Activated T-helper 1 cell treated with anti-CD3 and anti-CD28 coated beads, Interleukin-2, amount 50 U/mL, for 16 hours (primary cell): Measurements from ENCODE around the gene PATJ.
"Not testable (repeated sequence)": the region's sequence is repeated elsewhere in the genome, so short reads cannot be mapped to it uniquely, and the experiment has no call there.

Experiments
- DNase-seq, 2 donors: peaks; one replicate each; pipeline ENCODE4 v3.0.0-alpha.2; 2020; ENCODE audit warnings: low read depth in 1 of 2, low spot score in 1 of 2

PATJ gene

DNA sequence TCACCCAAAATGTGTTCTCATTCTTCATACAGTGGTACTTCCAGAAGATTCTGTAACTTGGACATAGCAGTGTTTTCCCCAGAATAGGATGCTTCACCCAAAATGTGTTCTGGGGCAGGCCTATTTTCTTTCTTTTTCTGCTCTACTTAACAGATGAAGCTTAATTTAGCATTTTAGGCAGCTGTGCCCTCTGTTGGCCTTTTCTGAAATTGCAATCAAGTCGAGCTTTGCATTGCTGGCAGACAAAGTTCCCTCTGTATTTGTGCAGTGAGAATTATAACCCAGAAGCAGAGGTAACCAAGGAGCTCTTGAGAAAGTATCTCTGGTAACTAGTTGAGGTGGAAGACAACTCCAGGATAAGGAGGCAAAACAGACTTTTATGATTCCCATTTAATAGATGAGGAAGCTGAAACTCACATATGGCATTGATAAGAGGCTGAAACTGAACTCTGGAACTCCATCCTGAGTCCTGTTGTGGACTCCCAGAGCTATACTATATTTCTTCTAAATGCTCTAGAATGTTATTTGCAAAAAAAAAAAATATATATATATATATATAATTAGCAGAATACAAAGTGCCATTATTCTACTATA, 402.1 kb downstream of the PATJ start:
- no peak for DNase-seq

DNA sequence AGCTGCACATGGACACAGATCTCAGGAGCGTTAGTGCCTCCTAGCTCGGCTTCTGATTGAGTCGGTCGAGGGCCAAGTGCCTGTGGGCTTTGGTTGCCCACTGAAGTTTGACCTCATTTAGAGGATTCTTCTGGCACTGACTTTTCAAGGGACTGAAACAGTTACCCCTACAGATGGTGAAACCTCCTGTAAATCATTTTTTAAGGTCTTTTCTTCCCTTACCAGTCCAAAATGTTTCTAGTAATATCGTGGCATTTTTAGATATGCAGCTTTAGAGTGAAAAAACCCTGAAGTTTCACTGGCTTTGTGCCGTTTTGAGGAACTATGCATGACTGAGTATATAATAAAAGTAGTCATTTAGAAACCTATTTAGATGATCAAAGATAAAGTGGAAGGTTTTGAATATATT, 417.7 kb downstream of the PATJ start:
- DNase-seq: no peak

DNA sequence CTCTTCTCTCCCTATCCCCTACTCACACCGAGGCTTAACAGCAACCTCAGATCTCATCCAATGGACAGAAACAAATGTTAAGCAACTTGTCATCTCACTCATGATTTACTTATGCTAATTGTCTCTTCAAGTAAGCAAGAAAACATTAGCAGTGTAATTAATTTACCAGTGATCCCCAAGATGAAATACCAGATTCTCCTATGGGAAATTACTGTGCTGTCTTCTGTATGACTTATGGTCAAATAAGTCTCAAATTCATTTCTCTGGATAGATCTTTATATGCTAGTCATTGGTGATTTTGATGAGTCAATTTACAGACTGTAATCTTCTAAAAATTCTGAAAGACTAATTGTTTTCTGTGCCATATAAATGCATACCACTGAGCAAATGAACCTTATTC, 419.4 kb downstream of the PATJ start:
- no peak for DNase-seq

DNA sequence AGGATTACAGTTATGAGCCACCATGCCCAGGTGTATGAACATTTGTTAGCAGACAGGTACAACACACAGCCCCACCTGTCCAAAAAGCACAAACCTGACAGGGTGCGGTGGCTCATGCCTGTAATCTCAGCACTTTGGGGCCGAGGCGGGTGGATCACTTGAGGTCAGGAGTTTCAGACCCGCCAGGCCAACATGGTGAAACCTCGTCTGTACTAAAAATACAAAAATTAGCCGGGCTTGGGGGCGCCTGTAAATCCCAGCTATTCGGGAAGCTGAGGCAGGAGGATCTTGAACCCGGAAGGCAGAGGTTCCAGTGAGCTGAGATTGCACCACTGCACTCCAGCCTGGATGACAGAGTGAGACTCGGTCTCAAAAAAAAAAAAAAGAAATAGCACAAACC, 428.1 kb downstream of the PATJ start:
- not testable (repeated sequence) for DNase-seq

DNA sequence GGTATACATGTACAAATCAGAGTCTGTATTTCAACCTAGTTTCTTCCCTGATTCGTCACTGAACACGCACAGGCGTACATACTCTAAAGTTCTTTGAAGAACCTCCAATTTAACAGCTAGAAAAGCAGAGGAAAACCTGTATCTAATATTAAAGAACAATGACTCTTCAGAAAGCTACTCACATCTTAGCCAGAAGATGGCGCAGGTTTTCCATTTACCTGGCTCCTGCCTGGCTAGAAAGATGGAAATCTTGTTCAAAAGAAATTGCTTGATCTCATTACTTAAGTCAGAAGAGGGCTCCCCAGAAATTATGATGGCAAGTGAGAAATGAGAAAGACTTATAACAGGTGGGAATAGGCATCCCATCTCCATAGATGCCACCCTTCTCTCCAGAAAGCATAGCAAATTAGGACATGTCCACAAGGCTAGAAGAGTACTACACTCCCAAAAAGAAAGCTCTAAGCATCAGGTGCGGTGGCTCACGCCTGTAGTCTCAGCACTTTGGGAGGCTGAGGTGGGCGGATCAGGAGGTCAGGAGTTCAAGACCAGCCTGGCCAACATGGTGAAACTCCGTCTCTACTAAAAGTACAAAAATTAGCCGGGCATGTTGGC, 433.4 kb downstream of the PATJ start:
- DNase-seq: no peak

DNA sequence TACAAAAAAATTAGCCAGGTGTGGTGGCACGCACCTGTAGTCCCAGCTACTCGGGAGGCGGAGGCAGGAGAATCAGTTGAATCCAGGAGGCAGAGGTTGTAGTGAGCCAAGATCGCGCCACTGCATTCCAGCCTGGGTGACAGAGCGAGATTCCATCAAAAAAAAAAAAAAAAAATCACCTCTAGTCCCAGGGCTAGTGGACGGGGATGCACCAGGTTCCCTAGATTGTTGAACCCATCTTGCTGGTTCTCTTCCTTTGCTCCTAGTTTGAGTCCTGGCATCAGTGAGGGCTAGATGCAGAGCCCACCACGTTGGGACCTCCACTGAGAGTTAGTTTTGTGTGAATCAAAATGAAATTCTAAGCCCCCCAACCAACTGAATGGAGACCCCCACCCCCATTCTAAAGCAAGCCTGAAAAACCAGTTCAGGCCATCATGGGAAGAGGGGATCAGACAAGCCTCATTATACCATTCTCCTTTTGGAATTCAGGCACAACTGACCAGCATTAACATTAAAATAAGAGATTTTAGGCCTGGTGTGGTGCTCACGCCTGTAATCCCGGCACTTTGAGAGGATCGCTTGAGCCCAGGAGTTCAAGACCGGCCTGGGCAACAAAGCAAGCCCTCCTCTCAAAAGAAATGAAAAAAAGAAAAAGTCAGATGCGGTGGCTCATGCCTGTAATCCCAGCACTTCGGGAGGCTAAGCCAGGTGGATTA, 434.5 kb downstream of the PATJ start:
- no peak for DNase-seq

DNA sequence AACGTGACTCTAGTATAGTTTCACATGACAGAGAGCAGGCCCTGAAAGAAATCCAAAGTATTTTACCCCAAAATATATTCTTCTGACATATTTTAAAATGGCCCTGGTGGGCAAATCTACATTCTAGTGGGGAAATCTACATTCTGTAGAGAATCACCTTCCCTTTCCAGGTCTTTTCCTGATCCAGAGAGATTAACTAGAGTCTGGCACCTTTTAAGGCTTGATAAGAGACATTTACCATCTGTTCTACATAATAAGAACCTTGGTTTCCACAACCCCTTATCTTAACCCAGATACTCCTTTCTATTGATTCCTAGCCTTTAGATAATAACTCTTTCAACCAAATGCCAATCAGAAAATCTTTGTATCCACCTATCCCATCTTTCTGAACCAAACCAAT, 435.3 kb downstream of the PATJ start:
- no peak for DNase-seq

DNA sequence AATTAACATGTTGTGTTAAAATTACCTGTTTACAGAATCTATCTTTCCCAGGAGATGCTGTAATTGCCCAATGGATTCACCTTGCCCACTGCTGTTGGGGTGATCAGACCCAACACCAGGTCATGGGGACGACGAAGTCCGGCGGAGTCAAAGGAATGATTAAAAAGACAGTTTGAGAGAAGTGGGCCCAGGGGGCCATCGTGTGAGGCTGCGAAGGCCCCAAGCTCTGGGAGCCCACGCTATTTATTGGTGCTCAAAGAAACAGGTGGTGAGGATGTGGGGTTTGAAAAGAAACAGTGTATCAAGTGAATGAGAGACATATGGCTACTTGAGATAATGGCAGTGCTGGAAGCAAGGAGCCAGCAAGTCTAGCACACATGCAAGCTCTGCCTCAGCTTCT, 436.1 kb downstream of the PATJ start:
- DNase-seq: no peak

DNA sequence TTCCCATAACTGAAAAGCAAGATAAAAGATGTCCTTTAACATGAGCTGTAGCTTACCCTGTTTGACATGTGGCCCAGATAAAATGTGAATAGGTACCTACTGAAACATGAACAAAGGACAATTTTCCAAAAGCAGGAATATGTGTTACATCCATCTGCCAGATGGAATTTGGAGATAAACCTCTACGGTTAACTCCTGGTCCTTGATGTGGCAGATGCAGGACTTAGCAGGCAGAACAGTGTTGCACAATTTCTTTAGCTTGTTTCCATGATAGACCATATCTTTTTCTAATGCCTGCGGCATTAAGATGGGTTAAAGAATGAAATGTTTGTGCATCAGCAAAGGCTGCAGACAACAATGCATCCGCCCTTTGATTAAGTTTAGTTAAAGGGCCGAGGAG, 437.8 kb downstream of the PATJ start:
- not testable (repeated sequence) for DNase-seq

DNA sequence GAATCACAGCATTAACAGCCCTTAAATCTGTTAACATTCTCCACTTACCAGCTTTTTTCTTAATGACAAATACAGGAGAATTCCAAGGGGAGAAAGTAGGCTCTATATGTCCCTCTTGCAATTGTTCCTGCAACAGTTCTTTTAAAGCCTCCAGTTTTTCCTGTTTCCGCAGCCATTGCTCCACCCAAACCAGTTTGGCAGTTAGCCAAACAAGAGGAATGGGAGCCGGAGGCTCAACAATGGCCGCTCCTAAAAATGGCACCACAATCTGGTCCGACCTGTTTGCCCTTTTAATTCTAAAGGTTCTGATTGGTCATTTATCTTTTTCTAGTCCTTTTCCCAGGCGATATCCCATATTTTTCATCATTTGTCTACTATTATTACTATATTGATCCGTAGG, 438.4 kb downstream of the PATJ start:
- DNase-seq: no peak

DNA sequence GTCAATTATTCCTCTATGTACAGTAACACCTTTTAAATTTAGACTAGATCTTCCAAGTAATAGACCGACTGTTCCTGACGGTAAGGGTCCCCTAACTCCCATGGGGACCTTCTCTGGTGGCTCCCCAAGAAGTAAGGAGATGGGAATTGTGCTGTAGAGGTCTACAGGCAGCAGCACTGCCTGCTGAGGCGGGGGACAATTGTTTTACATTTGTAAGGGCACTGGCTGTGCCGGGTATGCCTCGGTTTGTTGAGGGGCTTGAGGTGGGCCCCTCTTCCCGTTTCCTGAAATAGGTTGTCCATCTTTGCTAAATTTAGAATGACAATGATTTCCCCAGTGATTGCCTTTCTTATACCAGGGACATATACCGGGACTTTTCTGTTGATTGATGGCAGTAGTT, 439.3 kb downstream of the PATJ start:
- DNase-seq: no peak

DNA sequence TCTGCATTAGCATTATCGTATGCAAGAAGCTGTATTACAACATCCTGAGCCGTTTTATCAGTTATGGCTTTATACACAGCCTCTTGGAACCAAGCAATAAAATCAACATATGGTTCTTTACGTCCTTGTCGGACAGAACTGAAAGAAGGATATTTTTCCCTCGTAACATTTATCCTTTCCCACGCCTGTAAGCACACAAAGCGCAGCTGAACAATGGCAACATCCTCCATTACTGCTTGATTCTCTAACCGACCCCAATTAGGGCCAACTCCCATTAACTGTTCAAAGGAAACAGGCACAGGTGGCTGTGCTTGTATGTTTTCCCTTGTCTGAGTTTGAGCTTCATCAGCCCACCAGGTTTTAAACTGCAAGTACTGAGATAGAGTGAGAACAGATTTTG, 439.9 kb downstream of the PATJ start:
- DNase-seq: not testable (repeated sequence)

DNA sequence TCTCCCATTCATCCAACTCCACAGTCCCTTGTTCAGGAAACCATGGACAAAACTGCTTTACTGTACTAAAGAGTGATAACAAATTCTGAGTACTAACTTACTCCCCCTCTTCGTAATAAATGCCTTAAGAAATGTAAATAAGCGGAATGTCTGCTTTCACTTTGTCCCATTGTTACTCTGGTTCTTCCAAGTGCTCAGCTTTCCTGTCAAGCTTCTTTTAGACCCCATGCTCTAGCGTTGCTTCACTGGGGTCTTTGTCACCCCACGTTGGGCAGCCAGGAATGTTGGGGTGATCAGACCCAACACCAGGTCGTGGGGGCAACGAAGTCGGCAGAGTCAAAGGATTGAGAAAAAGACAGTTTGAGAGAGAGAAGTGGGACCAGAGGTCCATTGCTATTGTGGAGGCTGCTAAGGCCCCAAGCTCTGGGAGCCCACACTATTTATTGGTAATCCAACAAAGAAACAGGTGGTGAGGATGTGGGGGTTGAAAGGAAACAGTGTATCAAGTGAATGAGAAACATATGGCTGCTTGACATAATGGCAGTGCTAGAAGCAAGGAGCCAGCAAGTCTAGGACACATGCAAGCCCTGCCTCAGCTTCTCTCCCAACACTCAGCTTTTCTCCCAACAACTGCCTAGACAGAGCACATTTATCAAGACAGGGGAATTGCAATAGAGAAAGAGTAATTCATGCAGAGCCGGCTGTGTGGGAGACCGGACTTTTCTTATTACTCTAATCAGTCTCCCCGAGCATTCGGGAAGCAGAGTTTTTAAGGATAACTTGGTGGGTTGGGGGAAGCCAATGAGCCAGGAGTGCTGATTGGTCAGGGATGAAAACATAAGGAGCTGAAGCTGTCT, 441.1 kb downstream of the PATJ start:
- not testable (repeated sequence) for DNase-seq

DNA sequence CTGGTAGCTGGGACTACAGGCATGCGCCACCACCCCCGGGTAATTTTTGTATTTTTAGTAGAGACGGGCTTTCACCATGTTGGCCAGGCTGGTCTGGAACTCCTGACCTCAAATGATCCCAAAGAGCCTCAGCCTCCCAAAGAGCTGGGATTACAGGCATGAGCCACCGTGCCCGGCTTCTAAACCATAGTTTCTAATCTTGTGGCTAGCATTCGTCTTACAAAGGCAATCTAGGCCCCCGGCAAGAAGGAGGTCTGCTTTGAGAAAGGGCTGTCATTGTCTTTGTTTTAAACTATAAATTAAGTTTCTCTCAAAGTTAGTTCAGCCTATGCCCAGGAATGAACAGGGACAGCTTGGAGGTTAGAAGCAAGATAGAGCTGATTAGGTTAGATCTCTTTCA, 442.1 kb downstream of the PATJ start:
- DNase-seq: no peak

DNA sequence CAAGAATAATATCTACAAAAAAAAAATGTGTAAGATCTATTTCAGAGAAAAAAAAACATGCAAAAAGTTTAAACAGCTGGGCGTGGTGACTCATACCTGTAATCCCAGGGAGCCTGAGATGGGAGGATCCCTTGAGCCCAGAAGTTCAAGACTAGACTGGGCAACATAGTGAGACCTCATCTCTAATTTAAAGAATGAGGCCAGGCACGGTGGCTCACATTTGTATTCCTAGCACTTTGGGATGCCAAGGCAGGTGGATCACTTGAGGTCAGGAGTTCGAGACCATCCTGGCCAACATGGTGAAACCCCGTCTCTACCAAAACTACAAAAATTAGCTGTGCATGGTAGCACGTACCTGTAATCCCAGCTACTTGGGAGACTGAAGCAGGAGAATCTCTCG, 443.0 kb downstream of the PATJ start:
- not testable (repeated sequence) for DNase-seq

DNA sequence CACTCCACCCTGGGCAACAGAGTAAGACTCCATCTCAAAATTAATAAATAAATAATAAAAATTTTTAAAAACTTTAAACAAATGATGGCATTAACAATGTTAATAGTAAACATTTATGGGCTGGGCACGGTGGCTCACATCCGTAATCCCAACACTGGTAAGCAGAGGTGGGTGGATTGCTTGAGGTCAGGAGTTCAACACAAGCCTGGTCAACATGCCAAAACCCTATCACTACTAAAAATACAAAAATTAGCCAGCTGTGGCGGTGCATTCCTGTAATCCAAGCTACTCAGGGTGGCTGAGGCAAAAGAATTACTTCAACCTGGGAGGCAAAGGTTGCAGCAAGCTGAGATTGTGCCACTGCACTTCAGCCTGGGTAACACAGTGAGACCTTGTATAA, 443.4 kb downstream of the PATJ start:
- DNase-seq: no peak

DNA sequence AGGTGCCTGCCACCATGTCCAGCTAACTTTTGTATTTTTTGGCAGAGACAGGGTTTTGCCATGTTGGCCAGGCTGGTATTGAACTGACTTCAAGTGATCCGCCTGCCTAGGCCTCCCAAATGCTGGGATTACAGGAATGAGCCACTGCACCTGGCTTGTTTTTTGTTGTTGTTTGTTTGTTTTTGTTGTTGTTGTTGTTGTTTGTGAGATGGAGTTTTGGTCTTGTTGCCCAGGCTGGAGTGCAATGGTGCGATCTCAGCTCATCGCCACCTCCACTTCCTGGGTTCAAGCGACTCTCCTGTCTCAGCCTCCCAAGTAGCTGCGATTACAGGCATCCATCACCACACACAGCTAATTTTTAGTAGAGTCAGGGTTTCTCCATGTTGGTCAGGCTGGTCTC, 445.3 kb downstream of the PATJ start:
- DNase-seq: no peak

DNA sequence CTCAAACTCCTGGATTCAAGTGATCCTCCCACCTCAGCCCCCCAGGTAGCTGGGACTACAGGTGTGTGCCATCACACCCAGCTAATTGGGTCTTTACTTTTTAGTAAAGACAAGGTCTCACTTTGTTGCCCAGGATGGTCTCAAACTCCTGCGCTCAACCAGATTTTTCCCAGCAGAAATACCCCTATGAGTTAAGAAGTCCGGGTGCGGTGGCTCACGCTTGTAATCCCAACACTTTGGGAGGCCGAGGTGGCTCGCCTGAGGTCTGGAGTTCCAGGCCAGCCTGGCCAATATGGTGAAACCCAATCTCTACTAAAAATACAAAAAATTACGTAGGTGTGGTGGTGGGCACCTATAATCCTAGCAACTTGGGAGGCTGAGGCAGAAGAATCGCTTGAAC, 445.8 kb downstream of the PATJ start:
- no peak for DNase-seq

DNA sequence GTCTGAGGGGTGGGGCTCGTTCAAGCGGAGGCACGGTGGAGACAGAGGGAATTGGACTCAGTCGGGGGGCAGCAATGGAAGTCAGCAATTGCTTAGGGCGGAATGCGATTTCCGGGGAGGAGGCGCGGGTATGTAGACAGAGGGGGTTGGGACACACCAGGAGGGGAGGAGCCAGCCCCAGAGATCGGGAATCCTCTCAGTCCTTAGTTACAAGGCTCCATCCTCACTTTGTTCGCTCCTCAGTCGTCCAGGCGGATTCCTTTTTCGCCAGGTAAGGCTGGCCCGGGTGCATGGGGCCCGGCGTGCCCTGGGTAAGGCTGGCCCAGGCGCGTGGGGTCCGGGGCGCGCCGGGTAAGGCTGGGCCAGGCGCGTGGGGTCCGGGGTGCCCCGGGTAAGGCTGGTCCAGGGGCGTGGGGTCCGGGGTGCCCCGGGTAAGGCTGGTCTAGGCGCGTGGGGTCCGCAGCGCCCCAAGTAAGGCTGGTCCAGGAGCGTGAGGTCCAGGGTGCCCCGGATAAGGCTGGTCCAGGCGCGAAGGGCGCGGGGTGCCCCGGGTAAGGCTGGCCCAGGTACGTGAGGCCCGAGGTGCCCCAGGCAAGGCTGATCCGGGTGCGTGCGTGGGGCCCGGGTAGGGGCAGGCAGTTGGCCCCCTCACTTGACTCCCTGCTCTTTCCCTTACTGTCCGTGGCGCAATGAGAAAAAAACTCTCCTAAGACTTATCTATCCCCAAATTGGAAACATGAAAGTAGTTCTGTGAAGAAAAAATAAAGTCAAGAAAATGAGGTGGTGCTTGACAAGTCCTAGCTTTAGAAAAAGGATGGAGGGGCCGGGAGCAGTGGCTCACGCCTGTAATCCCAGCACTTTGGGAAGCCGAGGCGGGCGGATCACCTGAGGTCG, 452.6 kb downstream of the PATJ start, which contains the start of gene L1TD1:
Gene L1TD1, plus strand, starts transcription at position 199 of the 894 bp plus-strand sequence. CDS start 11,780 bp downstream, outside the sequence.
- DNase-seq: no peak

DNA sequence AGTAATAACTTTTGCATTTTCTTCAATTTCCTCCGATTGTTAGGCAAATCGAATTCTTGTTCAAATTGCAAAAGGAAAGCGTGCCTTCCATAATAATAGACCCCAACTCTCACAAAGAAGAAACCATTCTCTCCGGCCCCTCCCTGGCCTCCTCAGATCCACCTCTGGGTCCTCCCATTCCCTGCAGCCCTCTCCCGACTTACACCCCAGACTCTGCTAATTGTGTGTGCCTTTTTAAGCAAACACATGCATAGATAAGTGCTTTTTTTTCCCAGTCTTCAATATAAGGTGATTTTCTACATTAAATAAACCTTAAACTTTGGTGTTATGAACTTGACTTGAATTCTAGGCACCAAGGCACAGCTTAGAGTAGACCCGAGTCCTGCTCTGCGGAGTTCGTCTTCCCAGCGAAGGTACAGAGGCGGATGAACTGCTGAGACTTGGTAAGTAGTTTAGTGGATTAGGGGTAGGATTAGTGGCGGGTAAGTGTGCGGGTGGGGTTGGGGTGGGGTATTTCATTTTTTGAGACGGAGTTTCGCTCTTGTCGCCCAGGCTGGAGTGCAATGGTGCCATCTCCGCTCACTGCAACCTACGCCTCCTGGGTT, 453.9 kb downstream of the PATJ start:
- no peak for DNase-seq
